HG02588 (cell line): ENCODE data around the gene DST.
"Not testable (repeated sequence)": the region's sequence is repeated elsewhere in the genome, so short reads cannot be mapped to it uniquely, and the experiment has no call there.

Experiments
- ATAC-seq: cut with Tn5 transposase; IDR thresholded peaks from one replicate; pipeline ENCODE4 v1.9.1; 2021; ENCODE audit warnings: mild to moderate bottlenecking, moderate library complexity; ENCODE audit not compliant: unreplicated experiment

DST gene

GRCh38 chr6:56573624-56574023 lies 69.1 kb downstream of the DST start:
- no peak for ATAC-seq

DNA sequence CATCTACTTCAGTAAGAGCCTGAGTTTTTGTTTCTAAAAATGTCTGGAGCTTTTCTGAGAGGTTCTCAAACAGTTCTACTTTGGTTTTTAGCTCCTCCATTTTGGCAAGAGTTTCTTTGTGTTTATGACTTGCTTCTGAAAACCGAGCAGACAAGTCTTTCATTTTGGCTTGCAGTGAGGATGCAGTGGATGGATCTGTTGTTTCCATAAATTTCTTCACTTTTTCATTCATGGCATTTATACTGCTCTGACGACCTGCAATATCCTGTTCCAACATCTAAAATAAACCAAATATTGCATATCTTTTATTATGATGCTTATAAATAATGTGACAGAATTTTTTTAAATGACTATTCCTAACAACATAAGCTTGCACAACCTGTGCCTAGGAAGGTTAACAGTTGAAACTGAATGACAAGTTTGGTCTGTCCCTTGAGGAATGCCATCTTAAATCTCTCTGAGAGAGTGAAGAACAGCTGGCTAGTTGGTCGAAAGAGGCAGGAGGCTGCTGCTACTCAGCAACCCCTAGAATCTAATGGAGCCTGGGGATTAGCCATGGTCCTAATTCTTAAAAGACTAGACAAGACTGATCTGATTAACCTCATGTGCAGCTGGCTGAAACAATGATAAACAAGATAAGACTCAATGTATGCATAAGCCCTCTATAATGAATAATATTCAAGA lies 69.8 kb downstream of the DST start:
- no peak for ATAC-seq

DNA sequence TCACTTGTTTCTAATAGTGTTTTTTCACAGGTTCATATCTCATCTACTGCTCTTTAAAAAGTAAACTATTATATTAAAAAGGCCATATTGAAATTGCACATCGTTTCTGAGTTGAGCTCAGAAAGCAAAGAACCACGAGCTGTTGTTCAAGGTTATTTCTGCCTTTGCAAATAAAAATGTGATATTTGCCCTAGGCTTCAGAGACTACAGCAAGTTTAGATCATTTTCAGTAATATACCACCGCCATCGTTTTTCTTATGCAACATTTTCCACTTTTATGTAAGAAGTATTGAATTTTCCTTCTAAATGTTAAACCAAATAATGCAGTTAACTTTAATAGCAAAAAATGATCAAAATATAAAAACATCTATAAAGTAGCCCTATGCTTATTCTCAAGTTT lies 71.1 kb downstream of the DST start:
- ATAC-seq: no peak

DNA sequence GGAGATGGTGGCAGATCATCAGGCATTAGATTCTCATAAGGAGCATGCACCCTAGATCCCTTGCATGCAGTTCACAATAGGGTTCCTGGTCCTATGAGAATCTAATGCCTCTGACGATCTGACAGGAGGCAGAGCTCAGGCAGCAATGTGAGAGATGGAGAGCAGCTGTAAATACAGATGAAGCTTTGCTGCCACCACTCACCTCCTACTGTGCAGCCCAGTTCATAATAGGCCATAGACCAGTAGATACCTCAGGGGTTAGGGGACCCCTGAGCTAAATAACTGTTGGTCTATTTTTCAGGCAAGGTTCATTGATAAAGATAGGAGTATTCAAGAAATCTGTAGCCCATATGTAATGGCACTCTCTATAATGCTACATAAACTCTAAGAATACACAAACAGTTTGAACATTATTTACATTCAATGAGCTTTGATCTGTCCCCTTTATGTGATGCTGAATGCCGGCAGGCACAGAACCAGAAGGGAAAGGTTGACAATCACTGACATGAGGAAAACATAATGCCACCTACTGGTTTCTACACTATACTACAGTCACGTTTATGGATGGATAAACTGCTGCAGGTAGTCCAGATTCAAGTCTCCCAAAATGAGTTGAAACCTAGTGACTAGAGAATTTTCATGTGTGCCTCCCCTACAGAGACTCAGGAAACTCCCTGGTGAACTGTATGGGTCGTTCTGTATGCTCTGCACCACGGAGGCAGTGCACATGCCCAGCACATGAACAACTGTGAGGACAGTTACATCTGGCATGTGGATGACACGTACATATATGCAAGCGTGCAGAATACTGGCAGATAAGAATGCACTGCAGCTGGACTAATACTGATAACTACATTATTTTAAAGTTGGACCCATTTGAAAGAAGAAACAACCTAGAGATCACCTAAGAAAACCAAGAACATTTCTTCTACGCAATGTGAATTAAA lies 72.0 kb downstream of the DST start:
- ATAC-seq: peak; percentile 80

DNA sequence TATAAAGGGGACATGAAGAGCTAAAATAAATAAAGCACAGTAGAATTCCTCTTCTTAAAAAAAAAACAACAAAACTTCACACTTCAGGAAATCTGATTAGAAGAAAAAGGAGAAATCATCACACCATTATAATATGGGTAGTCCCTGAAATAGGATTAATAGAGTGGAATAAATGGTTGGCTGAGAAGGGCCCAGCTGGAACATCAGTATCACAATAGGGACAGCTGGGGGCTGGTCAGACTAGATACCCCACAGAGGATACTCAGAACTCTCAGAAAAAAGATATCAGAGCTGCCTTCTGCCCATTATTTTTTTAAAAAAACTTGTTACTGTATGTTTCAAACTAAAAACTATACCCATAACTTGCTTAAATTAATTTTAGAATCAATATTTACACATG lies 75.2 kb downstream of the DST start:
- no peak for ATAC-seq

DNA sequence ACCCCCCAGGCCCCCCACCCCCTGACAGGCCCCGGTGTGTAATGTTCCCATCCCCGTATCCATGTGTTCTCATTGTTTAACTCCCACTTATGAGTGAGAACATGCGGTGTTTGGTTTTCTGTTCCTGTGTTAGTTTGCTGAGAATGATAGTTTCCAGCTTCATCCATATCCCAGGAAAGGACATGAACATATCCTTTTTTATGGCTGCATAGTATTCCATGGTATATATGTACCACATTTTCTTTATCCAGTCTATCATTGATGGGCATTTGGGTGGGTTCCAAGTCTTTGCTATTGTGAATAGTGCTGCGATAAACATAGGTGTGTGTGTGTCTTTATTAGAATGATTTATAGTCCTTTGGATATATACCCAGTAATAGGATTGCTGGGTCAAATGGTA lies 80.0 kb downstream of the DST start:
- not testable (repeated sequence) for ATAC-seq

- no peak for ATAC-seq
These were observed 85.7 kb downstream of the DST start for GRCh38 chr6:56556751-56557540.

- ATAC-seq: no peak
These were observed 87.2 kb downstream of the DST start for GRCh38 chr6:56555438-56555872.

- no peak for ATAC-seq
These were observed 90.2 kb downstream of the DST start for GRCh38 chr6:56552187-56553130.

GRCh38 chr6:56551409-56552120 lies 91.1 kb downstream of the DST start:
- no peak for ATAC-seq

DNA sequence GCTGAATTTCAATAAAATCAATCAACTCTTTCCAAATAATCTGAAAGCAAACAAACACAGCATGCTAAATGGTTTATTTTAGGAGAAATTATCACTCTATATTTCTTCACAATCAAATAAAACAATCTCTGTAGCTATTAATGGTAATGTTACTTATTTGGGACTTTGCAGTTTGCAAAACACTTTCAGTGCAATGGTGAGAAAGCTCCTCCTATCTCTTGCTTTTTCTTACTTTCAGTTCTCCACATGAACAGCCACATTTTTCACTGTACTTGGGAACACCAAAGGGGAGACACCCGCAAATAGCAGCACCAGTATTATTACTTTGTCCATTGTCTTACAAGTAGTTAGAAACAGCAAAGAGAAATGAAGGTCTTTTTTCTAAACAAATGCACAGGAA lies 92.4 kb downstream of the DST start:
- no peak for ATAC-seq

DNA sequence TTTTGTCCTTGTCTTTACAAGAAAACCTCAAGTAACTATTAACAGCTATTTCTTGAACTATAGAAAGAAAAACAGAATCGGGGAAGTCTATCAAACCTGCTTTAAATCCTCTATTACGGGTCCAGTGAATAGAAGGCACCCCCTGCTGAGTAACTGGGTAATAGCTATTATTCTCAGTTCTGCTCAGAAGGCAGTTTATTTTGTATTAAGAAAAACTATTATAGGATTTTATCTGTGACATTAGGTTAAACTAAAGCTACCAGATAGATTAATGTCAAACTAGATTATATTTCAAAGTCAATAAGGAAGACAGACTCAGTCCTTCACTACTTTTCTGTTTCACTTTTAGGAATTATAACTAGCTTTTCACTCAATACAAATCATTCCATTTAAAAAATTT lies 93.7 kb downstream of the DST start:
- no peak for ATAC-seq

GRCh38 chr6:56547687-56548086 lies 95.0 kb downstream of the DST start:
- no peak for ATAC-seq

- peak; percentile 96 for ATAC-seq
These were observed 100.0 kb downstream of the DST start for GRCh38 chr6:56542364-56543331.

DNA sequence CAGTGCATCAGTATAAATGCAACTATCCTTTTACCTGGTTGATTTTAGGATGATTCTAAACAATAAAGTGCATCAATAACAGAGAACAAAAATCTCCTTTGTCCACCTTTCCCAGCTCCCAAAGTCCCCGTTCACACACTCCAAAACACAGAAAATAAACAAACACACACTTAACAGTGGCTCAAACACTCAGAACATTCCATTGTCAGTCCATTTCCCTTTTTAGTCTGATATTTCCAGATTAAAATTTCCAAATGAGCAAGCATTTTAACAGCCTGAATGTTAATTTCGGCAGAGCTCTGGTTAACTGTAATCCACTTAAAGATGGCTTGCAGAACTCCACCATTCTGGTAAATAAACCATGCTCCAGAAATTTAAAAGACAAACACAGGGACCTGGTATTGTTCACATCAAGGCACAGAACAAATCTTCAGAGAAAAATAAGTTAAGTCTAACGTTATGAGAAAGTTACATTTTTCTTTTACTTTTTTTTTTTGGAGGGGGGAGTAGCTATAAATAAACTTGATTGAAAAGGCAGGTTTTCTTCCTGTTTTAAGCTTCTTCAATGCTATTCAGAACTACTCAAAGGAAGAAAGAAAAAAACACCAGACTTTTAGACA lies 100.8 kb downstream of the DST start:
- no peak for ATAC-seq

- ATAC-seq: no peak
These were observed 101.6 kb downstream of the DST start for GRCh38 chr6:56541030-56541600.

DNA sequence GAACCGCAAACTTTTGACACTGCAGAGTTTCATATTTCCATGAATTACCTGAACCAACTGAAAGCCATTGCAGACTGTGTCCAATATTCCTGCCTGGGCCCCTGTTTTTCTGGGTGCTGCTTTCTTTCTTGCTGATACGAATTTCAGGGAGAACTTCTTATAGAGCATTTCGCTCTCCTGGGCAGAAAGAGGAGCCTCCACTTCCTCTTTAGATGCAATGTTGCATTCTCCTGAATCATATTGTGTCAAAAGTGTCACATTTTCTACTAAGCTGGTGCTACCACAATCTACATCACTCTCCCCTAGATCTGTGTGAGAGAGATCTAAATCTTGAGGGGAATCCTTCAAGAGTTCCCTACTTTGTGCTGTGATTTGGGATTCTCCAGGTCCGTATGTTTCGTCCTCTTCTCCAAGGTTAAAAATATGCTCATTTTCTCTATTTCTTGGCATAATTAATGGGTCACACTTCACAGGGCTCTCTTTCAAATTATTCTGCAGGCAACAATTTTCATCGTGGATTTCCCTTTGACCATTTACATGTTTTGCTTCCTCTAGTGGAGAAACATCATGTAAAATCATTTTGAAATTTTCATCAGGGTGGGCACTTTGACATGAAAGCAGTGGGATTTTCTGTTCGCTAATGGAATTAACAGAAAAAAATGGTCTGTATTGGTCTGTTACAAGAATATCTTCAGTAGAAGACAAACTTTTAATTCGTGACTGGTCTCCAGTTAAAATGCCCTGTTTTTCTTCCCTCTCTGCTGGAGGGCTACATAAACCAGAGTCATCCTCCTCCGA lies 102.3 kb downstream of the DST start:
- no peak for ATAC-seq
